ENCODE results near the gene CTDP1. TPM values are rescaled to one million over a fixed set of nuclear protein-coding genes. Genes with fewer than 3 reads are reported as not detected.

Gene CTDP1
- total and polyA plus RNA-seq, 9 donors: 7.4 to 10.7 (median 9.7) TPM

DNA sequence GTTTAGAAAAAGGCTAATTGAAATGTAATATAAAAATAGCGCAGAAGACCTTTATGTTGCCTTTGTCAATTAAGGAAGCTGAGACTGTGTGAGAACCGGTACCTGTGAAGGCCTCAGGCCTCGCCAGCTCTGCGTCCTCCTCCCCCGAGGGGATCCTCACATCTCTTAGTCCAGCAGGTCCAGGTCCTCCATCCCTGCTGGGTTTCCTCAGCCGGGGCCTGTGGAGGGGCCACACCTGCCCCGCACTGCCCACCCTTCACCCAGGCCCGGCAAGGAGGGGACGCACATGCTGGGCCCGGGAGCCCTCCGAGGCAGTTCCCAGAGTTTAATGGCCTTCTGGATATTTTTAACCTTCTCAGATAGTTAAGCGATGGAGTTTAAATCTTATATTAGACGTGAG is 121.6 kb downstream of the CTDP1 start:
- Histone ChIP-seq H3K36me3 (ENCODE audit: control insufficient read depth, insufficient read depth, low read length) (no peaks in the 10 kb centered on the region), H3K4me3 (ENCODE audit: low read length) (no peak overlapping the region), H3K27ac (ENCODE audit: low read length) (no peak overlapping the region), H3K27me3 (ENCODE audit: control insufficient read depth, insufficient read depth, low read length) (peaks cover 48% of the 10 kb centered on the region), H3K4me1 (ENCODE audit: control insufficient read depth, insufficient read depth, low read length) (peaks cover 27% of the 10 kb centered on the region), H3K9me3 (replicated peaks; ENCODE audit: control insufficient read depth, low read depth, low read length) (no peaks in the 10 kb centered on the region)
- WGBS (ENCODE audit: insufficient coverage): 93% methylated on average over 9 of the region's 13 CpGs
- DNase-seq: no peak

- H3K4me1 ChIP-seq (ENCODE audit: control insufficient read depth, insufficient read depth, low read length): peaks cover 24% of the 10 kb centered on the region
- DNase-seq: no peak
- 83% methylated on average over 1 of the region's 9 CpGs for WGBS (ENCODE audit: insufficient coverage)
- H3K27me3 ChIP-seq (ENCODE audit: control insufficient read depth, insufficient read depth, low read length): peaks cover 45% of the 10 kb centered on the region
- H3K9me3 ChIP-seq (replicated peaks; ENCODE audit: control insufficient read depth, low read depth, low read length): no peaks in the 10 kb centered on the region
- no peak overlapping the region for H3K4me3 ChIP-seq (ENCODE audit: low read length)
- H3K27ac ChIP-seq (ENCODE audit: low read length): no peak overlapping the region
- H3K36me3 ChIP-seq (ENCODE audit: control insufficient read depth, insufficient read depth, low read length): no peaks in the 10 kb centered on the region
These were observed 122.0 kb downstream of the CTDP1 start for GRCh38 chr18:79801641-79802040.

GRCh38 chr18:79802298-79802697 is 122.7 kb downstream of the CTDP1 start:
- Histone ChIP-seq H3K27me3 (ENCODE audit: control insufficient read depth, insufficient read depth, low read length) (peaks cover 38% of the 10 kb centered on the region), H3K9me3 (replicated peaks; ENCODE audit: control insufficient read depth, low read depth, low read length) (no peaks in the 10 kb centered on the region), H3K27ac (ENCODE audit: low read length) (no peak overlapping the region), H3K4me3 (ENCODE audit: low read length) (no peak overlapping the region), H3K36me3 (ENCODE audit: control insufficient read depth, insufficient read depth, low read length) (no peaks in the 10 kb centered on the region), H3K4me1 (ENCODE audit: control insufficient read depth, insufficient read depth, low read length) (peaks cover 18% of the 10 kb centered on the region)
- 75% methylated on average over 16 of the region's 18 CpGs for WGBS (ENCODE audit: insufficient coverage)
- DNase-seq: no peak

GRCh38 chr18:79803611-79804051 is 124.0 kb downstream of the CTDP1 start:
- Histone ChIP-seq H3K36me3 (ENCODE audit: control insufficient read depth, insufficient read depth, low read length) (no peaks in the 10 kb centered on the region), H3K4me1 (ENCODE audit: control insufficient read depth, insufficient read depth, low read length) (peaks cover 9% of the 10 kb centered on the region), H3K27me3 (ENCODE audit: control insufficient read depth, insufficient read depth, low read length) (peaks cover 30% of the 10 kb centered on the region), H3K27ac (ENCODE audit: low read length) (no peak overlapping the region), H3K4me3 (ENCODE audit: low read length) (no peak overlapping the region), H3K9me3 (replicated peaks; ENCODE audit: control insufficient read depth, low read depth, low read length) (no peaks in the 10 kb centered on the region)
- WGBS (ENCODE audit: insufficient coverage): 82% methylated on average over 14 of the region's 14 CpGs
- no peak for DNase-seq

Other genes with a start within 250 kb of the CTDP1 start
- gene KCNG2, start 118.1 kb downstream of the CTDP1 start, total RNA-seq: 0.44 TPM
- 1 to 10 TPM in 1 of 8 donors, under 1 TPM in 7; 0.45 to 1.1 (median 0.63) TPM for gene KCNG2, start 118.1 kb downstream of the CTDP1 start, polyA plus RNA-seq (ENCODE audit: insufficient read depth in 1 of 8, insufficient read length in 8 of 8, low replicate concordance in 1 of 8)